HG02759 (cell line): ENCODE data around the gene ZBTB21.
"Not testable (repeated sequence)": the region's sequence is repeated elsewhere in the genome, so short reads cannot be mapped to it uniquely, and the experiment has no call there.

Source experiments
- ATAC-seq: cut with Tn5 transposase; IDR thresholded peaks from one replicate; pipeline ENCODE4 v1.9.1; 2021; ENCODE audit warnings: mild to moderate bottlenecking, moderate library complexity; ENCODE audit not compliant: unreplicated experiment

Gene ZBTB21

DNA sequence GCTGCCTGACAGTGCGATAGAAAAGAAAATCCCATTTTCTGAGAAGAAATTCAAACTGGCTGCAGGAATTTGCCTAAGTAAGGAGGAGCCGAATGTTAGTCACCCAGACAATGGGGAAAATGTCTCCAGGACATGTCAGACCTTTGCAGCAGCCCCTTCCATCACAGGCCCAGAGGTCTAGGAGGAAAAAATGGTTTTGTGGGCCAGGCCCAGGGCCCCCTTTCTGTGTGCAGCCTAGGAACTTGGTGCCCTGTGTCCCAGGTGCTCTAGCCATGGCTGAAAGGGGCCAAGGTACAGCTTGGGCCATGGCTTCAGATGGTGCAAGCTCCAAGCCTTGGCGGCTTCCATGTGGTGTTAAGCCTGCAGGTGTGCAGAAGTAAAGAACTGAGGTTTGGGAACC lies 14.6 kb downstream of the ZBTB21 start:
- no peak for ATAC-seq

DNA sequence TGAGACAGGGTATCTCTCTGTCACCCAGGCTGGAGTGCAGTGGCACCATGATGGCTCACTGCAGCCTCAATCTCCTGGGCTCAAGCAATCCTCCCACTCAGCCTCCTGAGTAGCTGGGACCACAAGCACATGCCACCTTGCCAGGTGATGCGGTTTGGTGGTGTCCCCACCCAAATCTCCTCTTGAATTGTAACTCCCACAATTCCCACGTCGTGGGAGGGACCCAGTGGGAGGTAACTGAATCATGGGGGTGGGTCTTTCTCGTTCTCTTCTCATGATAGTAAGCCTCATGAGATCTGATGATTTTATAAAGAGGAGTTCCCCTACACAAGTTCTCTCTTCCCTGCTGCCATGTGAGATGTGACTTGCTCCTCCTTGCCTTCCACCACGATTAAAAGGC lies 15.5 kb downstream of the ZBTB21 start:
- not testable (repeated sequence) for ATAC-seq

DNA sequence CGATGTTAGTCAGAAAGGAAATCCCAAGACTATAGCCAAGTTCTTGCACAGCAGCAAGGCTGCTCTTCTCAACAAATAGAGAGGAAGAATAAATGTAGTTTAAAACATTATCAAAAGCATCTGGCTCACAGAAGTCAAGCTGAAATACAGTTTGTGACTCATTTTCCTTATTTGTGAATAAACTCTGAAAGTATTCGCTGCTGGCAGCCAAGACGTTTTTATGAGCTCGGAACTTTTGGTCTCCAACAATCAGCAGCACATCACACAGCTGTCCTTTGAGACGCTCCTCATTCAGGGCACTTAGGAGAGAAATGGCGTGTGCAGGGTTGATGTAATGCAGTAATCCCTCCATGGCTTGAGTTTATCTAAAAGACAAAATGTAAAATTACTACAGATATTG lies 16.4 kb downstream of the ZBTB21 start:
- ATAC-seq: no peak

DNA sequence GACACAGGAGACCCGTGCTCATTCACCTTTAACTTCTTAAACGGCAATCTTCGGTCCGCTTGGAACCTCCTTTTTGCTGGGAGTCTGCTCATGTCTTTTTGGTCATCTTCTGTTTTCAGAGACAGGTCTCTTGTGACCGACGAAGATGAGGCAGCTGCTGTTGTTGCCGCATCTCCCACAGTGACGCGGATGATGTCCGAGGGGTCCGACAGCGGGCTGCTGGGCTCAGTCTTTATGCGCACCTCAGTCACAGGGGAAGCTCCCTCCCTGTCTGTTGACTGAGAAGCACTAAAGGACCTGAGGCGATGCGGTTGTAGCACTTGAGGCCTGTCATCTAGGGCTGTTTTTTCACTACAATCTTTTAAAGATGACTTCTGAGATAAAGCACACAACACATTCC lies 17.6 kb downstream of the ZBTB21 start:
- no peak for ATAC-seq

DNA sequence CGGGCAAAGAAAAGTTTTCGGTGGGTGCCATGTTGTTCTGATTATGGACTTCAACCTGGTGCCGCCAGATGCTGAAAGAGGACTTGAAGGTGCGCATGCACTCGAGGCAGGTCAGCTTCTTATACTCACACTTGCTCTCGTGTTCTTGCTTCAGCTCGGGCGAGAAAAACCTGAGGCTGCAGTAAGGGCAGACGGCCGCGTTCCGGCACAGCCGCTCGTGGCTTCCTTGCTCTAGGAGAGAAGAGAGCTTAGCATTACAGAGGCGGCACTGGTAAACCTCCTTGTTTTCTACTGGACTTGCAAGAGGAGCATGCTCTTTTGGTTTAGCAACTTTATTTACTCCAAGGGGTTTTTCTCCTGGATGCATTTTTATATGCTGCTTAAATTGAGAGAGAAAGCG lies 18.5 kb downstream of the ZBTB21 start:
- no peak for ATAC-seq

DNA sequence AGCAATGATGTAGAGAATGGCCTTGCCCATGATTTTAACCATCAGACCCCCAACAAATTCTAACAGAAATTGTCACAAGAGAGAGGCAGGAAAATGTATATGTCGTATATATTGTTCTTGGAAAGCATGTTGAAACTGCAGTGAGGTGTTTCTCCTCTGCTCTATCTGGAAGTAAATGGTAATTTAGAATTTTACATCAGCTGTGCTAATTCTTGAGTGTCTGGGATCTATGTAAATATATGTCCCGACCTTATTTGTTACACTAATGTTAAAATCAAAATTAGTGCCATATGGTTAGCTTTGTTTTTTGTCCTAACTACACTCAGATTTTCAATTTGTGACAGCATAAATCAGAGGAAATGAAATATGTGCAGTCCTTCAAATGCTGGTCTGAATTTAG lies 20.5 kb downstream of the ZBTB21 start:
- ATAC-seq: no peak

DNA sequence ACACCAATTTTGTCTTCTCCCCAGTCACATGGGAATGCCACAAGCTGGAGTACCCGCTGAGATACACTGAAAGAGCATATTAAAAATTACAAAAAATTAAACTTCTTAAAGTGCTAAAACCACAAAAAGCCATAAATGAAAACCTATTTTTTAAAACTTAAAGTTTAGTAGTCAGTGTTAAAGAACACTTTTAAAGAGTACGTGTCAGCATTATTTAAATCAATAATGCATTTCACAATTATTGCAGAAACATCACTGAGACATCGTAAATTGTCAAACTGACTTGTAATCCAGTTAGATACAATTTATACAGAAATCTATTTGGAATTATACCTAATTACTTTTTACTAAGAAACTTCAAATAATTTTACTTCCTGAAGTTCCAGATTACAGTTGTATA lies 22.9 kb downstream of the ZBTB21 start:
- no peak for ATAC-seq

DNA sequence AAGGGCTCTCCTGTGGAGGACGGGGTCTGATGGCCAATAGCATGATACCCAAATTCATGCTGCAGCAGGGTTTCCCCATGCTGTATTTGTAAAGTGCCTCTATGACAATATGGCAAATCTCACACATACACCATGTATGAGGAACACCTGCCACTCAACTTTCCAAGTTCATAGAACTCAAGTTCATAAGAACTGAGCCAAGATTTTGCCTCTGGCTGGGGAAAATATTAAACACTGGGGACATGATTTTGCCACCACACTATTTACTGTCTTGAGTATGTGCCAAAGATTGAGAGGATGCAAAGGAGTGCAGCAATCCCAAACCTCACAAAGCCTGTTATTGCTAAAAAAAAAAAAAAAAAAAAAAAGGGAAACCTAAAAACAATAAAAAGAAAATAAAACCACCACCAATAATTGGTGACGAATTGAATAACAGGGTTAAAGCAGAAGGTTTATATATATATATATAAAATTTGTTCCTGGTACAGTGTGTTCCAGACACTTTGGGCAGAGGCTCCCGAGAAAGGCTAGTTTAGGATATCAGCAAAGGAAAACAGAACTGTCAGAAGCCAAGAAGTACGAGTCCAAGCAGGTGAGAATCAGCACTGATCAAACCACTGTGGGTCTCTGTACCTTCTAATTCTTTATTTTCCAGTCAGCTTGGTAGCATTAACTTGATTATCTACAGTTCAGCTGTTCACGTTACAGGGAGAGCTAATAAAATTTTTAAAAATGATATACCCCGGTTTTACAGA lies 24.3 kb downstream of the ZBTB21 start:
- no peak for ATAC-seq

DNA sequence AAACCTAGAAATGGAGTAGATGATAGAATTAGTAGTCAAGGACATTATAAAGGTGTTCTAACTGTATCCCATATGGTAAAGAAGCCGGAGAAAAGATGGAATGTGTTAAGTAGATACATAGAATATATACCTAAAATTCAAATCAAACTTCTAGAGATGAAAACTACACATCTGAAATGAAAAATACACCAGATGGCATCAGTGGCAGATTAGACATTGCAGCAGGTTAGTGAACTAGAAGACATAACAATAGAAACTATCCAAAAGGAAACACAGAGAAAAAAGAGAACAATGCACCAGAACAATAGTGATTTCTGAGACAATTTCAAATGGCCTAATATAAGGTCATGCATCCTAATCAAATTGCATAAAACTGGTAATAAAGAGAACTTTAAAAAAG lies 26.9 kb downstream of the ZBTB21 start:
- no peak for ATAC-seq

DNA sequence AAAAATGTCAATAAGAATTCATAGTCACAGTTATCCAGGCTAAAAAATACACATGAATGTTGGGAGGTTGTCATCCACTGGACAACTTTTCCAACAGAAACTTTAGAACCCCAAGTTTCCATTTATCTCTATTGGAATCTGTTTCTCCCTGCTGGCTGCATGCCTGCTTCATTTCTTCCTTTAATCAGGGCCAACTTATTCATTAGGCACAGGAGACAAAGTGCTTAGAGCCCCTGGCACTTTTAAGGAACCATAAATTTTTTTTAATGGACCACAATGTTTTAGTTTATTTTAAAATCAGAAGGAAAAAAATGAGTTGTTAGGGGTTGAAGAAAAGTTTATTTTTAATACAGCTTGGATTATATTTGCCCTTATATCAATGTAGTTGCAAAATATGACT lies 29.6 kb downstream of the ZBTB21 start:
- ATAC-seq: no peak

DNA sequence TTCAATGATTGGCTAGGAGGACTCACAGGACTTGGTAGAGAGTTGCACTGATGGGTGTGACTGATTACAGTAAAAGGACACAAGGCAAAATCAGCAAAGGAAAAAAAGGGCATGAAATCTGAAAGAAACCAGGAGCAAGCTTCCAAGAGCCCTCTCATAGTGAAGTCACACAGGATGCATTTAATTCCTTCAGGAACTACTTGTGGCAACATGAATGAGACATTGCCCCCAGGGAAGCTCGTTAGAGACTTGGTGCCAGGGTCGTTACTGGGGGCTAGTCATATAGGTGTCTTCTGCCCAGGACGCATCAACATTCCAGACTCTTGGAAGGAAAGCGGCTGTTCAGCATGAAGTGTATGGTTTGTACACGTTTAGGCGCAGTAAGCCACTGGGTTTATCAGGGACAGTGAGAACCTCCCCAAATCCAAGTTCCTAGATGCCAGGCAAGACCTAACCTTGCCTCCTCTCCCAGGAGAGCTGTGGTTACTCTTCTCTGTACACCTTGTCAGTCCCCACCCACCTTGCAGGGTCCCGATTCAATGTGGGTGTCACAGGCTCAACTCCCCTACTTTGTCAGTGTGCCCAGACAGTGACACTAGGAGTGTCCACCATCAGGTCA lies 30.3 kb downstream of the ZBTB21 start:
- ATAC-seq: no peak

DNA sequence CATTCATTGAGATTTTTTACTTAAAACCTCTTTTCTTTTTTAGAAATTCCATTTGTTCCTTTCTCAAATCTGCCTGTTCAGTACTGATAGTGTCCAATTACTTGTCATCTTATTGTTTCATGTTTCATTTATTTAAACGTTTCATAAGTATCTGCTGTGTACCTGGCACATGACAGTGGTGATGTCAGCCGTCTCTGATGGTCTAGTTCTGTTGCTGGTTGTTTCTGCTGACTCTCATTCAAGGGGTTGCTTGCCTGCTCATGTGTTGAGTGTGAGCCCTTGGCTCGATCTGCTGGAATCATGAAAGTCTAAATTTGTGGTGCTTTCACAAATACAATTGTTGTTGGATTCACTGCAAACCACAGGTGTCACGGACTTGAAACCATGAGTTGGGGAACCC lies 30.8 kb downstream of the ZBTB21 start:
- ATAC-seq: no peak

DNA sequence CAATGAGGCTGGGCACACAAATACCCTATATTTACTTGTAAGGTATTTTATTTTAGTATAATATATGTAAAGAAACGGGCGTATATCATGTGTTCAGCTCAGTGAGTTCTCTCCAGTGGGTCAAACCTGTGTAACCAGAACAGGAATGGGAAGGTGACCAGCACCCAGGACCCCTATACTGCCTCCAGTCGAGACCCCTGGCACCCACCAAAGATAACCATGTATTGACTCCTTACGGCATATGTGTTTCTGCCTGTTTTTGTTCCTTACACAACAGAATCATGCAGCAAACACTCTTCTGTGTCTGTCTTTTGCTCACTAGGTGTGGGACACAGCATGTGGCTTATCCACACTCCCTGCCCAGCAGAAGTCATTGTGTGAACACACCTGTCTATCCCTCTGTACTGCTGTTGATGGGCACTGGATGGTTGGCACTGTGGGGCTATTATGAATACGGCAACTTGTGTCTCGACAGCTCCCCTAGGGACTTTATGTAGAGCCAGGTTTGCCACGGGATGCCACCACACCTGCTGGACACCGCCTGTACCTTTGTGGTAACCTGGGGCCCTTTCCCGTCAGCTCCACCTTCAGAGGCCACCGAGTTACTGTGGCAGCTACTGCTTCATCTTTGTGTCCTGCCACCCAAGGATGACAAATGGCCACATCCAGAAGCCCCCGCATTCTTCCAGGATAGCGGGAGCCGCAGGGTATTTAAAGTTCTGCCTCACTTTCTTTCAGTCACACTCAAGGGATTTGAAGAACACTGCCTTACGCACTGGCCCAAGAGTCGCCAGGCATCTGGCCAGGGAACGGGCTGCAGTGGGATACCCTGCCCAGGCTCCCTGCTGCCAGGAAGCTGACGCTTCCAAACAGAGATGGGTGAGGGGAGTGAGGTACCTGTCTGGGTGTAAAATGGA lies 32.9 kb downstream of the ZBTB21 start:
- no peak for ATAC-seq

DNA sequence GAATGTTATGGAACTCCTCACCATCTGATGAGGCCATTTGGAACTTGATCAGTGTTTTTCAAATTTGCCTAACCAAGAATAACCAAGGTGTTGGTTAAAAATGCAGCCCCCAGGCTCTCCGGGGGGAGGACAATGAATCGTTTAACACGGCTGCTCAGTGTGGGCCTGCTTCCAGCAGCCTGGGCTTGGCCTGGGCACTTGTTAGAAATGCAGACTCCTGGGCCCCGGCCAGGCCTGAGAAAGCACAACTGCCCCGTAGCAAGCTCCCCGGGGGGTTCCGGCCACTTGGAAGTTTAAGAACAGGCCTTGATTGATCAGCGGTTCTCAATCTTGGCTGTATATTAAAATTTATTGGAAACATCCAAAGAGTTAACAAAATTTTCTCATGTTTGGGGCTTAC lies 33.5 kb downstream of the ZBTB21 start:
- no peak for ATAC-seq

DNA sequence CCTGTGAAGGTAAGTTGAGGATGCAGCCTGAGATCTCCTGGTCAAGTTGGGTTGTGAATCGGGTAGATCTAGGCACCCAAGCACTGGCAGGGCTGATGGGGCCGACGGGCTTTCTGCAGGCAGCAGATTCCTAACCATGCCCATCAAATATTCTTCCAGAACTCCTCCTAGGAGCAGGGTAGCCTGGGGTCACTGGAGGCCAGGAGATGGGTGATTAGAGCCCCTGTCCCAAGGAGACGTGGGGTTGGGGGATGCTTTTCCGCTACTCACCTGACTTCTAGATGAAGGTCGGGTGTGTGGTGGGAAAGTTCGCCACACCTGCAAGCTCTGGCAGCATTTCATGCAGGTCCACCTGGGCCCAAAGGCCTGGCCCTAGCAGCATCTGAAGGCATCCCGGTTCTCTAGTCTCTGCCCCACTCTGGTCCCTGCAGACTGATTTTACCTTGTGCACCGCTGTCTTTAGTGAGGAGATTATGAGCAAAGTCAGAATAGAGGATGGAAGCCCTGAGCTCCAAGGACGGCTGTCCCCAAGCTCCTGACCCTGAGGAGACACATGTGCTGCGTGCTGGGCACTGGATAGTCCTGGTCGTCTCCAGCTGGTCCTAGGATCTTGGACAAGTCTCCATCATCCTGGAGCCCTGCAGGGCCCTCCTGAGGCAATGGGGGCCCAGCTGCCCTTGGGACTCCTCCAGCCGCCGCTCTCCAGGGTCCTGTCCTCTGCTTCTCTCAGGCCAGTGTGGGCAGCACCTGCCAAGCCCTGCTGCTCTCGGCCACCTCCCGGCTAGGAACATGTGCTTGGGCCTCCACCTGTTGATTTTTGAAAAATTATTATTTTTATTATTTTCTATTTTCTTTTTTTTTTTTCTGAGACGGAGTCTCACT lies 34.5 kb downstream of the ZBTB21 start:
- no peak for ATAC-seq

DNA sequence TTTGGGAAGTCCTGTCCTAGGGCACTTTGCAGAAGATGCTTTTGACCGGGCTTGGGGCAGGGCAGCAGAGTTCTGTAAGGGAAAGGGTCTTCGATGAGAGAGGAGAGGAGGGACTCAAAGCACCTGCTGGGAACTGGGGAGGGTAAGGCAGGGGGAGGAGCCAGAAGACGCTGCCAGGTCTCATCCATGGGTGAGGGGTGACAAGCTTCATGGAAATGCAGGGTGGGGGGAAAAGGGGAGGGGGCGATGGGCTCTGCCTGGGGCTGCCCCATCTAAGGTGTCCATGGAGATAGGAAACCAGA lies 35.5 kb downstream of the ZBTB21 start:
- no peak for ATAC-seq

DNA sequence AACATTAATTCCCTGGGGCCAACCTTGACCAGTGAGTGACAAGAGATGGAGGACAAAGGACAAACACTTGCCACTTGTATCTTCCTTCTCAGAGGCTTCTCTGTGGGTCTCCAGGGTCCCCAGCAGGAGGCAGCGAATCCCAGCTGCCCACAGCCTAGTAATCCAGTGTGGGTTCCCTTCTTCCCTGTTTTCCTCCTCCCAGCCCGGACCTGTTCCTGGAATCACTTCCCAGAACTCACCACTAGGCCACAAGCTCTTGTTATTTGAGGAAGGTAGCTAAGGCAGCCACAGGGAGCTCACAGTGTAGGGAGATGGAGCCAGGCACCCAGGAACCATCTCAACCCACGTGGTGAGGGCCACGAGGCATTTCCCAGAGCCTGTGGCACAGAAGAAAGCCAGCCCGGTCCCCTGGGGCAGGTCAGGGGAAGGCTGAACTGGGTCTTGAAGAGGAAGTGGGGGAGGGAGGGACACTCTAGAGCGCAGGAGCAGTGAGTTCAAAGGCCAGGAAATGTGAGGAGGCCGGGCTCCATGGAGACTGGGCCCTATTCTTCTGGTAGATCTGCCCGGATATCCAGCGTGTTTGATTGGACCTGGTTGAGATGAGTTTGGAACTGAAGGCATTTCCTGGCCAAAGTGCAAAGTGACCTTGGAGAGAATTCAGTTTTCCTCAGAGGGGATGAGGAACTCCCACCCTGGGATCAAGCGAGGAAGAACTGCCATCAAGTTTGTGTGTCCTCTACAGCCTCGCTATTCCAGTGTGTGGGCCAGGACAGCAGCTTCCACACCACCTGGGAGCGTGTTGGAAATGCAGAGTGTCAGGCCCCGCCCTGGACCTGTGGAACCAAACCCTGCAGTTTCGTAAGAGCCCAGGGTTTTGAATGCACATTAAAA lies 36.1 kb downstream of the ZBTB21 start:
- peak; percentile 43 for ATAC-seq

DNA sequence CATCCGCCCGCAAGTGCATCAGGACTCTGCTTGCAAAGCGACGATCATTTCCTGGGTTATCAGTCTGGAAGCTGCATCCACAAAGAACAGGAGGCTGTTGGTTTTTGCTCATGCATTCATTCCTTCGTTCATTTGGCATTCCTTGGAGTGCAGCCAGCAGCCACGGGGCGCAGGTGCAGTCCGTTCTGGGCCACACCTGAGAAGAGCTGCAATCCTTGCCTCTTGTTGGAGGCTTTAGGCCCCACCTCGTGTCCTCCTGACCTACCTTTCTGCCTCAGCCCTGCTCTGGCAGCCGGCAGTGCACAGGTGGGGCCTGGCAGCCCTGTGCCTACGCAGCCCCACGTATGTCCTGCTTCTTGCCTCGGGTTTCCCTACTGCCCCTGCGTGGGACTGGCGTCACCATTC lies 36.7 kb downstream of the ZBTB21 start:
- ATAC-seq: no peak

DNA sequence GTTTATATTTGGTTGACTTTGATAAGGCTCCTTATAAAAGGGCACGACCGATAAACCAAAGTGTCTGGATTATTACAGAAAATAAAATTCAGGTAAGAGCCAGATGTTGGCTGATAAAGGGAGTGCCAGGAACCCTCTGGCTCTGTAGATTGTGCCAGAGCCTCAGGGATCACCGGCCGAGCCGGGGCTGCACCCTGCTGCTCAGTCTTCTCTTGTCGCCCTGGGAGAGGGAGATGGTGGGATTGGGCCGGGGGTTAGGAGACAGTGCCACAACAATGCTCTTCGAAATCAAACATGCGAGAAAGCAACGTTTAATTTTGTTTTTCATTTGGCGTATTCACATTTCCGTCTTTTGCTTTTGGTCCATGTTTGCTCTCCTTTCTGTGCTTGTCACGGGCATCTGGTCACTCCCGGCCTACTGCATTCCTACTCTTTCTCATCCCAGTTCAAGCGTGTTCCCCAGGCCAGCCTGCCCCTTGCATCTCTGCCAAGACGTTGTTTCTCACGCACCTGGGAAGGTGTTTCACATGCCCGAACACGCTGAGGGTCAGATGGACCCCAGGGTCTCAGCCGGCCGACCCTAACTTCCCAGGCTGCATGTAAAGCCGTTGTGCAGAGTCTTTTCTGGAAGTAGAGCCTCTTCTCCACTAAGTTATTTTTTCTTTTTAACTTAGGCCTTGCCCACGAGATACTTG lies 37.5 kb downstream of the ZBTB21 start:
- ATAC-seq: no peak
